Posterior vena cava (tissue), 2 donors: Measurements from ENCODE around the gene INF2. TPM values are rescaled to one million over a fixed set of nuclear protein-coding genes. Genes with fewer than 3 reads are reported as not detected.
"Not testable (repeated sequence)": the region's sequence is repeated elsewhere in the genome, so short reads cannot be mapped to it uniquely, and the experiment has no call there.

Source experiments
- DNase-seq: peaks from one replicate; pipeline ENCODE4 v3.0.0-alpha.2; 2020; ENCODE audit warnings: low spot score
- intact Hi-C, 2 donors: fragments of 100-400 bp; cut with DNase I; formaldehyde crosslinking; loops; one replicate each; pipeline versions ENCODE4 v1.14.1 to v1.14.2; 2022 to 2023
- total RNA-seq, 2 donors: library from RNA; stranded (reverse); fragmentation: NEBNext Ultra II Directional; extraction: Animal tissue kit (Norgen Biotek cat#: 25700); gene quantifications; one replicate each; pipeline ENCODE4 v1.2.1, GENCODE V29; 2021
- donor health status: DM: yes; HTN: yes; CAD: no.
- donor health status: DM: yes; HTN: yes; CAD: no.

Gene INF2
- total RNA-seq, 2 donors from 2014 or later = 70.5 to 78.7 TPM

GRCh38 chr14:104725772-104726548, 36.5 kb downstream of the INF2 start:
- no peak for DNase-seq
- intact Hi-C loops = no loop called here

DNA sequence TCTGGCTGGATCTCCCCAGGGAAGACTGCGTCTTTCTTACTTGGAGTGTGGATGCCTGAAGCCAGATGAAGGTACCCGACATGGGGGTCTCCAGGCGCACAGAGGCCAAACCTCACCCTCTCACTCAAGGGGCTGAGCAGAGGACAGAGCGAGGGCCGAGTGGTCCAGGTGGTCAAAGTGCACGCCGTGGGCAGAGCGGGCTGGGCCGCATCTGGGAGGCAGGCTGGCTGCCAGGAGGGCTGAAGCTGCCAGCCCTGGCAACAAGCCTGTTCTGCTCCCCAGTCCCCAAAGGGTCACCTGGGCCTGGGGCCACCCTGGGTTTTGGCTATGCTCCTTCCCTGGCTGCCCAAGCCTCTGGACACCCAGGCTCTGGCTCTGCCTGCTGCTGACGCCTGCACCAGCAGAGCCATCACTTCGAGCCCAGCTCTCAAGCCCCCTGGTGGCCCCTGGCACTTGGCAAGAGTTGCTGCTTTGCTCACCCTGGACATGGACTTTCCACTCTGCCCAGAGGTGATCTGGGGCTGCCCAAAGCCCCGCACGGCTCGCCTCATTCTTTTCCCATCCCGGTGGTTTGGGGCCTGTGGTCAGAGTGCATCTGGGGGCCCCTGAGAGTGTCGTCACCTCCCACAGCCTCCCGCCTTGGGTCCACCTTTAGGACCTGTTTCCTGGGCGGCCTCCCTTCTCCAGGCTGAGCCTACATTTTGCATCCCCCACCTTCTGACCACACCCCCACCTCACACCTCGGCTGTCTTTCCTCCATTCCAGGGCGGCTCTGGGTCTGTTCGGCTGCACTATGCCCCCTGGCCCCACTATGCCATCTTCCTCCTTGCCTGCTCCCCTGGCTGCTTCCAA, 37.4 kb downstream of the INF2 start:
- DNase-seq = no peak
- intact Hi-C loops = no loop called here

DNA sequence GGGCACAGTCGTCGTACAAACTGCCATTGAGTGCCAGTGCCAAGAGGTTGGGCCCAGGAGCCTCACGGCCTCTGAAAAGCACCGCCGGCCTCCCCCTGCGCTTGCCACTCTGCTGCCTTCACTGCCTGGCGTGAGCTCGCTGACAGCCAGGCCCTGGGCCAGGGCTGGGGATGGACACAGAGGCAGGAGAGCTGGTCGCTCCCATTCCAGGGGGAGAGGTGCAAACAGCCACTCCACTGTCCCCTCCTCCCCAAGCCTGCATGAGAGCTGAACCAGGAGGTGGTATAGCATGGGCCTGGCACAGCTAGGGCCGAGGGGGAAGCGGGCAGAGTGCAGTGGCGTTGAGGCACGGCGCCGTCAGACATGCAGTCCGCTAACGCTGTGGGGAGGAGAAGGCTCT, 39.2 kb downstream of the INF2 start:
- intact Hi-C loops = no loop called here
- no peak for DNase-seq

- intact Hi-C loops, DNase-seq: not testable (repeated sequence)
These were observed 39.9 kb downstream of the INF2 start for GRCh38 chr14:104729176-104729834.

- no peak for DNase-seq
- intact Hi-C loops = no loop called here
These were observed 40.4 kb downstream of the INF2 start for GRCh38 chr14:104729835-104730181.

DNA sequence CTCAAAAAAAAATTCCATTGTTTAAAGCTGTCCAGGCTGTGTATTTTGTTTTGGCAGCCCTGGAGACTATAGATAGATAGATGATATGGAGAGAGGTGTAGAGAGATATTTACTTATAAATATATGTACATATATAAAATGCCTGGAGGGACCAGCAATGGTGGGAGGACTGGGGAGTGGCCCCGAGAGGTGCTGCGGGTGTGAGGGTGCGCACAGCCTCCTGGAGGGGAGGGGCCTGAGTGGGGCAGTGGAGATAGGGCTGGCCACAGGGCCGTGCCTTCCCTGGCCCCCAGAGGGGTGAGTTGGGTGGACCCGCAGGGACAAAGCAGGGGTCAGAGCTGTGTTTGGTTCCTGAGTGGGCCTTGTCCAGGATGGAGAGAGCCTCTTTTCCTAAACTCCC, 41.1 kb downstream of the INF2 start:
- no peak for DNase-seq
- intact Hi-C loops = no loop called here

DNA sequence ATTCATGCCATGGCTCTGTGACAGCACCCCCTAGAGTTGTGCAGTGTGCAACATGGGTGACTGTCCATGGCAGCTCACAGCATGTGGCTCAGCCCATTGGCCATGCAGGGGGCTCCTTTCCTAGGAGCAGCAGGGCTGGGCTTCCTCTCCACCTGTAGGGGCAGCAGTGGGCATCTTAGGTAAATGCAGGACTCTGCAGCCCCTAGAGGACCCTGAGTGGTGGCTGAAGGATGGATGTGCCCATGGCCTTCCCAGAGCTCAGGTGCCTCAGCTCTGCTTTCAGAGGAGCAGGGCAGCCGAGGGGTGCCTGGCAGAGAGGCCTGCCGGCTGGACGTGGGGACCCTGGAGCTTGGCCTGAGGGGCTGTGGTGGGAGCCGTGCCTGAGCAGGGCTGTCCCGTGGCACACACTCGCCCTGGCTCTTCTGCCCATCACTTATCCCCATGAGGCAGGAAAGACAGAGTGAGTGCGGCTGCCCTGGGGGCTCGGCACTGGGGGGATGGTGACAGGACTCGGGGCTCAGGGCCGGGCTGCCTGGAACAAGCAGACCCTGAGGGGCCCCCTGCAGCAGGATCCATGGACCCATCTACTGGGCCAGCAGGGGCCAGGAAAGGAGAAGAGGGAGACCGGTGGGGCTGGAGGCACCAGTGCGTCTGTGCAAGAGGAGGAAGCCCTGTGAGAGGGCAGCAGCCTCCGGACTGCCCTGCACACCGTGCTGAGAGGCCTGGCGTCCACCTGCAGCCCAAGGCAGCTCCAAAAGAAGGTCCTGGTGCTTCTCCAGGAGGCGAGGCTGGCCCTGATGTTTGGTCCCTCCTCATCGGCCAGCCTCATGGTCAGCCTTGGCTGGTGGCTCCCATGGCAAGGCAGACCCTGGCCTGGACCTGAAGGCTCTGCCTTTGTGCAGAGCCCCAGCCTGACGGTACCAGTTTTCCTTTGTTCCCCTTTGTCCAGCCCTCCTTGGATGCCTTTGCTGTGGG, 42.2 kb downstream of the INF2 start:
- intact Hi-C loops = no loop called here
- DNase-seq = no peak

- intact Hi-C loops = no loop called here
- no peak for DNase-seq
These were observed 43.0 kb downstream of the INF2 start for GRCh38 chr14:104732355-104732804.

DNA sequence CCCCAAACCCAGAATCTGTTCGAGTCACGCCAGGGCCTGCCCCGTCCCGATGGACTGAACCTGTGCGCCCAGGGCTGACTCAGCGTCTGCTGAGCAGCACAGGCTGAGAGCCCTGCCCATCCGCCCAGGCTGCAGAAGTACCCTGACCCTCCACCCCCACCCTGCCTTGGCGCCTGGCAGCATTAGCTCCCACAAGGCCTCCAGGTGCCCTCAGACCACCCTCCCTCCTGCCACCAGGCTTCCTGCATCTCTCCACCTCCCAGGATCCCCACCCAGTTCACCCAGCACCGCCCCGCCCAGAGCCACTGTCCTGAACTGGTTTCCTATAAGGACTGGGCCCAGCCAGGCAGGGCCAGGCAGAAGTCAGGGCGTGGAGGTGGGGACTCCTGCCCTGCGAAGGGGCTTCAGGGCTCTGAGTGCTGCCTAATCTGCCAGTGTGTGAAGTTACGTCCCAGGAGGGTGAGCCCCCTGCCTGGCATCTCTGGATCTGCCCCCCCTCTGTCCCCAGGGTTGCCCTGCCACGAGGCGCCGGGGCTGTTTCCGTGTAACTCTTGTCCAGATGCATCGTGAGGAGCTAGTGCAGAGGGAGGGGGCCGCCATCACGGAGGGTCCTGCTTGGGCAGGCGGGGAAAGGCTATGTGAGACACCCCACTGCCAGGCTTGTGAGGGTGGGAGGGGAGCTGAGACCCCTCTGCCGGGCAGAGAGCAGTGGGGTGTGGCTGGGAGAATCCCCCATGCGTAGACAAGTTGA, 43.7 kb downstream of the INF2 start:
- intact Hi-C loops = no loop called here
- DNase-seq = no peak

- DNase-seq = no peak
- intact Hi-C loops = no loop called here
These were observed 44.7 kb downstream of the INF2 start for GRCh38 chr14:104734051-104734587.

- no peak for DNase-seq
- intact Hi-C loops = no loop called here
These were observed 45.2 kb downstream of the INF2 start for GRCh38 chr14:104734601-104734990.

DNA sequence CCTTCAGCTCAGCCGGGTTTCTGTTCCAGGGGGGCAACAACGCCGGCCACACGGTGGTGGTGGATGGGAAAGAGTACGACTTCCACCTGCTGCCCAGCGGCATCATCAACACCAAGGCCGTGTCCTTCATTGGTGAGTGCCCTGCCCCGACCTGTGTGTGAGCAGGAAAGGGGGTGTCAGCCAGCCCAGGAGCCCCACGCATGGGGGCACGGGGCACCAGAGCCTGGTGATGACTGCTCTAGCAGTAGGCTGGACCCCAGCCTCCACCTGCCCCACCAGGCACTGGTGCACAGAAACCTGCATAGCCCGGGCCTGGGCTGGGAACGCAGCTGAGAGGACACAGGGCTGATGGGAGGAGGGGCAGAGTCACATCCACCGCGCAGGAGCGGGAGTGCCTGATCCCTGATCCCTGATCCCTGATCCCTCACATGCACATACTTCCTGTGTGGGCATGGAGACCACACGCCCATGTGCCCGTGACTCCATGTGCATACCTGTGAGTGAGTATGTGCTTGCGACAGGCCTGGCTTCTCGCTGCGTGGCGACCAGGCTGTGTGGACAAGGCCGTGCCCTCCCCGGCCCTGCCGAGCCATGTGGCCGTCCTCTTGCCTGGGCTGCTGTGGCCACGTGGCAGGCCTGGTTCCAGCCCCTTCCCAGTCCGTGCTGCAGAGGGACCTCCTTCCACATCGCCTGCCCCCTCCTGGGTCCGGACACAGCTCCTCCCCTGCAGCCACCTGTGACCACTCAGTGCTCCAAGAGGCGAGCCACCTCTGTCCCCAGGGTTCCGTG, 45.8 kb downstream of the INF2 start:
- no peak for DNase-seq
- intact Hi-C loops = no loop called here

DNA sequence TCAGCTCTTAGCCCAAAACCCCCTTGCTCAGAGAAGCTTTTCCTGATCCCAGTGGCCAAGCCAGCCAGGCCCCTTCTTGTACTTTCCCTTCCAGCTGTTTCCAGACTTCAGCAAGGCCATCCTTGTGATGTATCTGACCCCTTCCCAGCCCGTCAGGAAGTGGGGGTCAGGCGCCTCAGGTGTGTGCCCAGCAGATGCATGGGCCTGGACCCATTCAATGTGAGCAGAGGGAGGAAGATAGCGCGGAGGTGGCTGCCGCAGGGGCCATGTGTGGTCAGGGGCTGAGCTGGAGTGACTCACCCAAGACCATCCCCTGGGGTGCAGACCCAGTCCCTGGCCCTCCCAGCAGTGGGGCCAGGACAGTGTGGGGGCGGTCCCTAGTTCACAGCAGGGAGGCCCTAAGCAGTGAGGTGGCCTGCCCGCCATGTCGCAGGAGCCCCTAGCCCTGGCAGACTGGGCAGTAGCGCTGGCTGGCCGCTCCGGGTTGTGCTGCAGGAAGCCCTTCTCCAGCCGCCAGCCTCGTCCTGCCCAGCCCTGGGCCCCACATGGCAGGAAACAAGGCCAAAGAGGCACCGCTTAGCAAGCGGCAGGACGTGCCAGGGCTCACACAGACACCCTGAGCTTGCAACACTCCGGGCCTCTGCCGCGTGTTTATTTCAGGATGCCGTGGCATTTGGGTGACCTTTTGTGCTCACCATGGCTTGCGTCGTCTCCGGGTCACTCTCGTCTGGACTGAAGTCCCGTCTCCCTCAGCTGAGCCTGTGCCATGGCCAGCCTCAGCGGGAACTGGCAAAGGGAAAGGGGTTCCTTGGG, 46.6 kb downstream of the INF2 start:
- DNase-seq = peak; percentile 98
- intact Hi-C loops = no loop called here

GRCh38 chr14:104738375-104739019, 49.1 kb downstream of the INF2 start:
- intact Hi-C loops = no loop called here
- DNase-seq = no peak

DNA sequence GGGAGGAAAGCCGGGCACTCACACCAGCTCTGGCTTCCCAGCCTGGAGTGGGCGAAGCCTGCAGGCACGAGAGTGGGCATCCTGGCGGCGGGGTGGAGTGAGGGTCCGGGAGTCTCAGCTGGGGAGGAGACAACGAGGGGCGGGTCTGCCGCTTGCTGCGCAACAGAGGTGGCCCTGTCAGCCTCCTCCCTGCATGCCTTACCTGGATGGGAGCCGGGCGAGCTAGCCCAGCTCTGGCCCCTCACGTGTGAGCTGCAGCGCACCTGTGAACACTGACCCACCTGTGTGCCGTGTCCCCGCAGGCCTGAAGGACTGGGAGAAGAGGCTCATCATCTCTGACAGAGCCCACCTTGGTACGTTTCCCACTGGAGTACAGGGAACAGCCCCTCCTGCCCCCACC, 49.6 kb downstream of the INF2 start:
- intact Hi-C loops = no loop called here
- no peak for DNase-seq
